Fibroblast of skin of scalp (primary cell): ENCODE data around the gene PTPRU.

ENCODE experiments used
- DNase-seq: peaks from one replicate; pipeline ENCODE4 v3.0.0-alpha.2; 2013

Gene PTPRU

DNA sequence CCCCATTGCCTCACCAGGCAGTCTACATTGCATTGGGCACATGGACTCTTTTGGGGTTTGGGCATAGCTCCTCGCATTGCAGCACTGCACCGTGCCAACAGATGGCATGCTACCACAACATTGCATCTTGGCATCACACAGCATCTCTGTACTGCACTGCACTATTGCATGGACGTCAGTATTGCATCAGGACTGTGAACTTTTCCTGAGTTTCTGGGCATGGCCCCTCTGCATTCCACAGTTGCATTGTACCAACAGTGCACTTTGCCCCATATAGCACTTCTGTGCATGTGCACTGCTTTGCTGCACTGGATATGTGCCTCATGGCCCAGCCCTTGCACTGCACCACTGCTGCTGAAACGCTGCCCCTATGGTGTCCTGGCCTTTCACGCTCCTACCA, 9.6 kb downstream of the PTPRU start:
- DNase-seq: peak; percentile 75

DNA sequence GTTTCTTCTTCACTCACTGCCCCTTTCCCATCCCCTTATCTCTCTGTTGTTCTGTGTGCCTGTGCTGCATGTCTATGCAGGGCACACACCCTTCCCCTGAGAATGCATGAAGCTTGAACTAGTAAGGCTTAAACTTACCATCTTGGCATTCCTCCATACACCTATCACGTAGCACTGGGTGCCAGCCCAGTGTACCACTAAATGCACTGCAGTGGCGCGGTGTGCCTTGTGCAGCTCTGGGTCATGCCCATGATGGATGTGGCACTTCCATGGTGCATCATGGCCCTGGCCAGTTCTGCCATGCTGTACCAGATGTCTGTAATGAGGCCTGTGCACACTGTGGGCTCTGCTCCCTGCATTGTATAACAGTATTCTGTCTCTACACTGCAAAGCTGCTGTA, 10.7 kb downstream of the PTPRU start:
- DNase-seq: no peak

DNA sequence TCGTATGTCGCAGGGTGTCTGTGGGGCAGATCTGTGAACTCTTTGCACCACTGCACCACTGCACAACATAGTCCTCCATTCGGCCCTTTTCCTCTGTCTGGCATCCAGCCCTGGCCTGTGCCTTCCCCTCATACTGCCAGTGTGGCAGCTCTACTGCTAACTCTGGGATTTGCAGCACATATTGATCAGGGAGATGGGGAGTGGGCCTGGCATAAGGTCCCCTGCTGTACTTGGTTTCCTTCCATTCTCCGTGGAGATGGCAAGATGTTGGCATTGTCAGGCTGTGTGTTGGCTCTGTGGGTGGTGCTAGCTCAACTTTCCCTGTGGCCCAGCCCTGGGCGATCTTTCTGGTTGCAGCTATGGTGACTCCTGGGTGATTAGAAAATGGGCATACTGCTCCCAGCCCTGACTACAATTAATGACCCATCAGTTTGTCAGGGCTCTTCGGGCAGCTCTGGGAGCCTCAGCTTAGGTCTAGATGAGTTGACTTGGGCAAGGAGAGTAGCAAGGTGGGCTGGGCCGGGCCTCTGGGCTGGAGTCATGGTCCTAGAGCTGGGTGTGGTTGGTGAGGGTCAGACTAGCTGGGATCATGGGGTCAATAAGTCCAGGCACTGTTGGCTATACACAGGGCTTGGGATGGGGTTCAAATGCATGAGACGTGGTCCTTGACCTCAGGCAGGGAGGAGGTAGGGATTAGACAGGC, 11.4 kb downstream of the PTPRU start:
- DNase-seq: no peak

DNA sequence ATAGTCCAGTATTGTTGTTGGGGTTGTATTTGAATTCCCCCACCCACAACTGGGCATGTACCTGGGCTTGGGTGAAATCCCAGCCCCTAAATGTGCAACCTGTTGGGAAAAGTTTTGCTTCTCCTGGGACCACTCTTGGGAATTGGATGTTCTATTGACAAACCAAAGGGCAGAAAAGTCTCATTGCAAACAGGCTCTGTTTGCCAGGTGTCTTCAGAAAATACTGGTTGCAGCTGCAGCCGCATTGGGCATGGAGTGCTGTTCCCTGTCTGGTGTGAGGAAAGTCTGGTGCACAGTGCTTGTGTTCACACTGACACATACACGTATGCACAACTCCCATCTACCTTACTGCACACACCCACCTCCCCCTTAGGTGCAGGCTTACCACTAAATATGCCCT, 12.1 kb downstream of the PTPRU start:
- no peak for DNase-seq

DNA sequence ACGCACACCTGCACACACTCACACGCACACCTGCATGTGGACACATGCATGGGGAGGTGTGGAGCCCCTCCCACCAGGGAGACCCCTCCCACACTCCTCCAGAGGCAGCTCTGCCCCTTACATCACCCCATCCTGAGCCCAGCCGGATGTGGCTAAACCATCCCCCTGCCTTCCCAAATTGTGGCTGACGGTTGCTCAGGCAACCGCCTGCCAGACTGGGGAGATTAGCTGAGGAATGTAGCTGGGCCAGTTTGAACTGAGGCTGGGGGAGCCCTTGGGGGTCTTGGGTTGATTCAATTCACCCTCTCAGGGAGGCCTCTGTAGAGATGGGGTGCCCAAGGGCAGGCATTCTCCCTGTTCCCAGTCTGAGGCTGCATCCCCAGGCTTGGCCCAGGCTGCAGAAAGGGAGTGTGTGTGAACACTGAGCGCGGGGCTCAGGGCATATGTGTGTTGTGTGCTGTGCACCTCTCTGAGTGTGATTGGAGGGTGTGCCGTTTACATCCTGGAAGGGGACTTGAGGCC, 12.9 kb downstream of the PTPRU start:
- peak; percentile 77 for DNase-seq

DNA sequence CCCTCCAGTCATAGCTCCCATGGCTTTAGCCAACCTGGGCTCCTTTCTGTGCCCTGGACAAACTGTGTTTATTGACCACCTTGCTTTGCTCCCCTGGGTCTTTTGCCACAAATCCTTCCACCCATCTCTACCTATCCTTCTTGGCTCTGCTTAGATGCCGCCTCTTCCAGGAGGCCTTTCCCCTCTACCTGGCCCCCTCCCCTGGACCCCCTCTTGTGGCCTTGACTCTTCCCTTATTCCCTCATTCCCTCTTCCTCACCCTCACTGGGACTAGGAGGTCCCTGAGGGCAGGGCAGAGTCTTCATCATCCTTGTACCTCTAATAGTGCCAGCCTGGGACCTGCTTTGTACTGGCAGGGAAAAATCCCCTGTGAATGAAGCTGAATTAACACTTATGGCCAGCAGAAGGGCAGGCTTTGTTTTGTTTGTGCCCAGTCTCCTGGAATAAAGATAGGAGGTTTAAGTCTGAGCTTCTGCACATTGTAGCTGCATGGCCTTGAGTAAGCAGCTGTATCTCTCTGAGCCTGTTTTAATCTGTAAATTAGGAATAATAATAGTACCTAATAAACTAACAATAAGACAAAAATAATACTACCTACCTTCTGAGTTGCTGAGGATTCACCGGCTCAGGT, 13.7 kb downstream of the PTPRU start:
- DNase-seq: no peak

DNA sequence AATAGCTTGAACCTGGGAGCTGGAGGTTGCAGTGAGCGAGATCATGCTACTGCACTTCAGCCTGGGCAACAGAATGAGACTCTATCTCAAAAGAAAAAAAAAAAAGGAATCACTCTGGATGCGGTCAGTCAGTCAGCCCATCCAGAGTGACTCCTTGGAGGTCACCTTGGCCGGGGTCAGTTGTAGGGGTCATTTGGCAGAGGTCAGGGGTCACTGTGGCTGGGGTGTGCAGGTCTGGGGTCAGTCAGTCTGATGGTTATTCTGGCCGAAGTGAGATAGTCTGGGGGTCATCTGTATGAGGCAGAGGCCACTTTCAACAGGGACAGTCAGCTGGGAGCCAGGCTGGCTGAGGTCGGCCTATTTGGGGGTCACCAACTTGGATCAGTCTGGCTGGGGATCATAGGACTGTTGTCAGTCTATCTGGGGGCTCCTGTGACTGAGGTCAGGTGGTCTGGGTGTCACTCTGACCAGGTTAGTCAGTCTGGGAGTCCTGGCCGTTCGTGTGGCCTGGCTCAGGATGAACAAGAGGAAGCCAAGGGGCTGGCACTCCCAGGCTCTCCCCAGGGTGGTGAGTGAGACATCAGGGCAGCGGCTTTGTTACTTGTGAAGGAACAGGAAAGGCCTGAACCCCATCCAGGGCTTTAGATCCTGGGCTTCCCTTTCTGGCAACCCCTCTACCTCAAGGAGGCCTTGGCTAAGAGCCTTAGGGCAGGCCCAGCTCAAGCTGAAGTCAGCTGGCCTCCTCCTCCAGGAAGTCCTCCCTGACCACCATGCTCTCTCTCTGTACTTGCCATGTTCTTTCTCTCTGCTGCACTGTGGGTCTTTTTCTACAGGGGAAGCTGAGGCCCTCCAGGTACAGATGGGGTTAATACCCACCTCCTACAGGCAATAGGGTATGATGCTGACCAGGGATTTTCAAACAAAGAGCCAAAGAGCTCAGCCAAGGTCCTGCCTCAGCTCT, 15.1 kb downstream of the PTPRU start:
- DNase-seq: no peak

DNA sequence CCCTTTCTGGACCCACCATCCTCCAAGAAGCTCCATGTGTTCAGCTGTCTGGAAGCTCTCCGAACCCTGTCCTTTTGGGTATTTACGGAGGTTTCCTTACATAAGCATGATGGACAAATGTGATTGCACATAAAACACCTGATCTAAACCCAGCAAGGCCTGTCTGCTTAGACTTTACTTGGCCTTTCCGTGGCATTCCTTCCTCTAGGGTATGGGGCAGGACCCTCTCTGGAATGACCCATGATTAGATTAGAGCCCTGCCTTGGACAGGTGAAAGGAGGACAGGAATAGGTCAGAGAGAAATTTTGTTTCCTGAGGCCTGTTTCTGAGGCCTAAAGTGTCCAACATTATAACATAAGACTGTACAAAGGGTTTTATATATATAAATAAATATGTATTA, 16.9 kb downstream of the PTPRU start:
- DNase-seq: no peak

DNA sequence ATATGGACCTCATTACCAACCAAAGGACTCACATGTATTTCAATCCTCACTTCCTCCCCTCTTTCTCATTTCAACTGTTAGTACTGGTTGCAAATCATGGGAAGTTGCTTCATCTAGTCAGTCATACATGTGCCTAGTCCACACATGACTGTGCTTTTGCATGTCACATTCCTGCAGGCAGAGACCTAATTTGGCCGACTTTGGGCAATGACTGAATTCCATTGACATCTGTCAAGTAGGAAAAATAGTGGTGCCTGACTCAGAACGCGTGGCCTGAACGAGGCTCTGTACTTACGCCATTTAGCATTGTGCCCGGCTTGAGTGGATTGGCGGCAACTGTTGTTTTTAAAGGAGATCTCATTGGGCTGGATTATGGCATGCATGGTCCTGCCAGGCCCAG, 18.0 kb downstream of the PTPRU start:
- DNase-seq: peak; percentile 62

DNA sequence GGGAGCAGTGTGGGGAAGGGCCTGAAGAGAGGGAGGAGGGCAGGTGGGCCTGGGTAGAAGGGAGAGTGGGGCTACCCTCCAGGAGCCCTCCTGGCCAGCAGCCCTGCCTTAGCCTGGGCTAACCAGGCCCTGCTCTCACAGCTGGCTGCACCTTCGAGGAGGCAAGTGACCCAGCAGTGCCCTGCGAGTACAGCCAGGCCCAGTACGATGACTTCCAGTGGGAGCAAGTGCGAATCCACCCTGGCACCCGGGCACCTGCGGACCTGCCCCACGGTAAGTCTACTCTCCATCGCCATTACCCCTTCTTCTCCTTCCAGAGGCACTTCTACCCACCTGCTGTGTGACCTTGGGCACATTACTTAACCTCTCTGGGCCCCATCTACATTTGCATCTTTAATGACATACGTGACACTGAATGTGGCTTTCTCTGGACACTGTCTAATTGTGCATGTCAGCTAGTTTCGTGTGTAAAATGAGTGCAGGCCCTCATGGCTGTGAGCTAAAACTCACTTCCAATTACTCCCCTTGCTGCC, 18.9 kb downstream of the PTPRU start:
- no peak for DNase-seq

DNA sequence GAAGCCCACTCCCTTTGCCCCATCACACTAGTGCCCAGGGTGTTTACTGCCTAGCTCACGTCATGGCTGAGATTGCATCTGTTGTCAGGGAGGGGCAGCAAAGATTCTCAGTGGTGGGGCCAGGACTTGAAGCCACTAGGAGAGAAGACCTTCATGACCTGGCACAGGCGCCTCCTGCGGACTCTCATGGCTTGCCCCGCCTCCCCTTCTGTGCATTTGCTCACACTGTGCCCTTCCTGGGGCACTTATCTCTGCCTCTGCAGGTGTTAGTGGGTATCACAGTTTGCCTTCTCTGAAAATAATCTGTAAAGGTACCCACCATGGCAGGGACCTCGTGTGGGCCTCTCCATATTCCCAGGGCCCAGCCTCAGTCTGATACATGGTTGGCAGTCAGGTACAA, 20.1 kb downstream of the PTPRU start:
- no peak for DNase-seq

DNA sequence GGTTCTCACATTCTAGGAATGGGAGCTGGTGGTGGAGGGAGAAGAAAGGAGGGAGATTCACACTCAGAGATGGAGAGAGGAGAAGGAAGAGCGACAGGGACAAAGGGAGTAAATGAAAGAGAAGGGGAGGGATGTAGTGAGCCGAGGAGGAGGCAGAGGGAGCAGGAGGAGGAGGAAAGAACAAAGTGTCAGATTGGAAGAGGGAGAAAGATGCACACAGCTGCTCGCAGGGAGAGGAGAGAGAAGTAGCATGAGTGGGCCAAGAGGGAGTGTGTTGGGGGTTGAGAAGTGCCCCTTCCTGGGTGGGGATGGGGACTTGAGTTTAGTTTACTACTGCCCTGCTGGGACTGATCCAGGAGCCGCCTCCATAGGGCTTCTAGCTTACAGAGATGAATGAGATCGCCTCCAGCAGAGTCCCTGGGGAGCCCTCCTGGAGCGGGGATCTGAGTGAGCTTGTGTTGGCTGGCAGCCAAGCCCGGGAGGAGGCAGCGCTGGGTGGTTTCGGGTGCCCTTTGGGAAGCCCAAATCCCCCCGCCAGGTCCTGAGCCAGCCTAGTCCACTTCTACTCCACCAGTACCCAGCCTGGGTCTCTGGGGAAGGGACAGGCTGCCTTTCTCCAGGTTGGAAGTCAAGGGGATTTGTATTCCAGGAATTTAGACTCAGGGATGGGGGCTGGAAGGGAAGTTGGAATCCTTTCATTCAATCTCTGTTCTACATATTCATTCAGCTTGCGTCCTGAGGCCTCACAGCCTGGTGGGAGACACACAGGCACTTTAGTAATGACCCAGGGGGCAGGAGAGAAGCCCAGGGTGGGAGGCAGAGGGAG, 20.9 kb downstream of the PTPRU start:
- peak; percentile 73 for DNase-seq

DNA sequence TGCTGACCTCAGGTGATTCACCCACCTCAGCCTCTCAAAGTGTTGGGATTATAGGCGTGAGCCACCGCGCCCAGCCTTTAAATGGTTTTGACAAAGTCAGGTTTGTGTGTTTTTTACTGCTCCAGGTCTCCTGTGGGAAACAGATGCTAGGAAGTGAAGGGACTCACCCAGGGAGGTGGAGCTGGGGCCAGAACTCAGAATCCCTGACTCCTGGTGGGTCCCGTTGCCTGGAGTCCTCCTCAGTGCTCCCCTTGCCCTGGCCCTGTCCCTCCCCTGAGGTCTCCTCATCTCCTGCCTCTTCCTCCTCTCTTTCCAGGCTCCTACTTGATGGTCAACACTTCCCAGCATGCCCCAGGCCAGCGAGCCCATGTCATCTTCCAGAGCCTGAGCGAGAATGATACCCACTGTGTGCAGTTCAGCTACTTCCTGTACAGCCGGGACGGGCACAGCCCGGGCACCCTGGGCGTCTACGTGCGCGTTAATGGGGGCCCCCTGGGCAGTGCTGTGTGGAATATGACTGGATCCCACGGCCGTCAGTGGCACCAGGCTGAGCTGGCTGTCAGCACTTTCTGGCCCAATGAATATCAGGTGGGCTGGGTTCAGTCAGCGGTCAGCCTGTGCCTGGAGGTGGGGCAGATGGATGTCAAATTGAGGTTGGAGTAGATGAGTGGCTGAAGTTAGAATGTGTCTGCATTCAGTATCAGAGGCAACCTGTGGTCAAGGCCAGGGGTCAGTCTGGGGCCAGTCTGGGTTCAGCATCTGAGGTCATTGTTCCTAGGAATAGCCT, 22.1 kb downstream of the PTPRU start:
- DNase-seq: no peak

DNA sequence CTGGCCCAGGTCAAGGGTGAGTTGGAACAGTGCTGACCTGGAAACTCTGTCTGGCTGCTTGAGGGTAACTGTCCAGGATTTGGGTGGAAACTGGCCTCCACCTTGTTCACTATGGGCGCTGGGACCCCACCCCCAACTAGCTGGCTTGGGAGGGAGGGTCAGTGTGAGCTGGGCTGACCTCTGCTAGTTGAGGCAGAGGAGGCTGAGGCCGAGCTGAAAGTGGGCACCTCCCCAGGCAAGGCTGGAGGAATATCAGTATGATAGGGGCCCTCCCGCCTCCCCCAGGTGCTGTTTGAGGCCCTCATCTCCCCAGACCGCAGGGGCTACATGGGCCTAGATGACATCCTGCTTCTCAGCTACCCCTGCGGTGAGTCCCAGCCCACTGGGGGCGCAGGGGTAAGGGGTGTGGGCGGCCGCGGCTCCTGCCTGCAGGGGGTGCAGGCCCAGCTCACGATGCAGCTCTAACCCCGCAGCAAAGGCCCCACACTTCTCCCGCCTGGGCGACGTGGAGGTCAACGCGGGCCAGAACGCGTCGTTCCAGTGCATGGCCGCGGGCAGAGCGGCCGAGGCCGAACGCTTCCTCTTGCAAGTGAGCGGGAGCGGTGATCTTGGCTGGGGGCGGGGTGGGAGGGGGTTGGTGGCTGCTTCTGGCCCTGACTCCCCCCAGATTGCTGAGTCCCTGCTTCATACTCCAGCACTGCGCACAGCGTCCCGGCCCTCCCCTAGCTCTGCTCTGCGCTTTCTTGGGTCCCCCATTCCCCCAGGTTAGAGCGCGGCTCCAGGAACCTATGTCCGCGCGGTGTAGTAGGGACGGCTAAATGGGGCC, 22.9 kb downstream of the PTPRU start:
- DNase-seq: no peak

DNA sequence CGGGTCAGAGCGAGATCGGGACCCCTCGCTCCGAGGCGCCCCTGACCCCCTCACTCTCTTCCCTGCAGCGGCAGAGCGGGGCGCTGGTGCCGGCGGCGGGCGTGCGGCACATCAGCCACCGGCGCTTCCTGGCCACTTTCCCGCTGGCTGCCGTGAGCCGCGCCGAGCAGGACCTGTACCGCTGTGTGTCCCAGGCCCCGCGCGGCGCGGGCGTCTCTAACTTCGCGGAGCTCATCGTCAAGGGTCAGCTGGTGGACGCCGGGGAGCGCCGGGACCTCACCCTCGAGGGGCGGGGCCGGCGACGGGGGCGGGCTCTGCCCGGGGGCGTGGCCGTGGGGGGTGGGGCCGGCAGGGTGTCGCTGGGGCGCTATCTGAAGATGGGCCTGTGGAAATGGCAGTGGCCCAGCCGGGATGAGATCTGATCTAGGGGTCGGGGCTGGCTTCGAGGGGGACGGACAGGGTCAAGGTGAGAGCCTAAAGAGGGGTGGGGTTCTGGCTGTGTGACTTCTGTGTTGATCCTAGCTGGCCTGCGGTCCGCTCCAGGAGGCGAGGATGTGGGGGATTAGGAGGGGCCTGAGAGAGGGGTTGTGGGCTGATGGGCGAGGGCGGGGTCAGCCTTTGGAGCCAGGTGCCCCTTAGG, 23.6 kb downstream of the PTPRU start:
- peak; percentile 48 for DNase-seq

DNA sequence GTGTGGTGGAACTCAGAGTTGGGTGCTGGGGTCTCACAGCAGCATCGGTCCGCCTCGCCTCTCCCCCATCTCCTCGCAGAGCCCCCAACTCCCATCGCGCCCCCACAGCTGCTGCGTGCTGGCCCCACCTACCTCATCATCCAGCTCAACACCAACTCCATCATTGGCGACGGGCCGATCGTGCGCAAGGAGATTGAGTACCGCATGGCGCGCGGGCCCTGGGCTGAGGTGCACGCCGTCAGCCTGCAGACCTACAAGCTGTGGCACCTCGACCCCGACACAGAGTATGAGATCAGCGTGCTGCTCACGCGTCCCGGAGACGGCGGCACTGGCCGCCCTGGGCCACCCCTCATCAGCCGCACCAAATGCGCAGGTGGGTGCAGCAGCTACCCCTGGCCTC, 24.2 kb downstream of the PTPRU start:
- DNase-seq: no peak

DNA sequence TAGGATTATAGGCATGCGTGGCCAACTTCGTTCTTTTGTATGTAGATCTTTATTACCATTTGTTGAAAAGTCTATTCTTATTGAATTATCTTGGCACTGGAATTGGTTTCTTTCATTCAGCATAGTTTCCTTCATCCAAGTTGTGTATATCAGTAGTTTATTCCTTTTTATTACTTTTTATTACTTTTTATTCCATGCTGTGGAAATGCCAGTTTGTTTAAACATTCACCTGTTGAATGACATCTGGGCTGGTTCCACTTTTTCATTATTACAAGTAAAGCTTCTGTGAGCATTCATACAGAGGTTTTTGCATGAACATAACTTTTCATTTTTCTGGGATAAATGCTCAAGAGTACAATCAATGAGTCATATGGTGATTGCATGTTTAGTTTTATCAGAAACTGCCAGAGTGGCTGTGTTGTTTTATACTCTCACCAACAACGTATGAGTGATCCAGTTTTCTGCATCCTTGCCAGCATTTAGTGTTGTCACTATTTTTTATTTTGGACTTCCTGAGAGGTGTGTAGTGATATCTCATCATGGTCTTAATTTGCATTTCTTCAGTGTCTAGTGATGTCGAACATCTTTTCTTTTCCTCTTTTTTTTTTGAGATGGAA, 28.6 kb downstream of the PTPRU start:
- peak; percentile 66 for DNase-seq

DNA sequence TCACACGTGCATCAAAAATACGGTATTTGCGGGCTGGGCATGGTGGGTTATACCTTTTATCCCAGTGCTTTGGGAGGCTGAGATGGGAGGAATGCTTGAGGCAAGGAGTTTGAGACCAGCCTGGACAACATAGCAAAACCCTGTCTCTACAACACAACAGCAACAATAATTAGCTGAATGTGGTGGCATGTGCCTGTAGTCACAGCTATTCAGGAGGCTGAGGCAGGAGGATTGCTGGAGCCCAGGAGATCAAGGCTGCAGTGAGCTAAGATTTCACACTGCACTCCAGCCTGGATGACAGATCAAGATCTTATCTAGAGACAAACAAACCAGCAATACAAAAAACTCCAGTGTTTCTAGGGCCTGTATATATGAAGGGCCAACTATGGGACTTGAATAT, 30.6 kb downstream of the PTPRU start:
- no peak for DNase-seq
